HG03159 (cell line): Measurements from ENCODE around the gene MAGEB10.
"Not testable (repeated sequence)": the region's sequence is repeated elsewhere in the genome, so short reads cannot be mapped to it uniquely, and the experiment has no call there.

Experiments
- ATAC-seq: cut with Tn5 transposase; IDR thresholded peaks from one replicate; pipeline ENCODE4 v1.9.1; 2021; ENCODE audit warnings: mild to moderate bottlenecking, moderate library complexity; ENCODE audit not compliant: unreplicated experiment

Gene MAGEB10

DNA sequence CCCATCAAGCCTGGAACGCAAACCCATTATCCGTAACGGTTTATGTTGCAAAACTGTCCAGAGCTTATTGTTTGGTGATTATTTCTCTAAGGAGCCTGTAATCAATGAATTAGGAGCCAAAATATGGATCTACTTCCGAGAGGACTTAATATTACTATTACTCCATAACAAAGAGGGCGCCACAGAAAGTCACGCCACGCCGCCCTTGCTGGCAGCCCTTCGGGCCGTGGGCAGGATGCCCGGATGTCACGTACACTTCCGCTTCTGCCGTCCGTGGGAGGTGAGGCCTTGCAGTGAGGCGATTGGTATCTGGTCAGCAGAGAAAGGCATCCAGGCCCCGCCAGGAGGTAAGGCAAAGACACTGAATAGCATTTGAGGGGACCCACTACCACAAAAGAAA is at the start of gene MAGEB10:
Gene MAGEB10 (plus strand): TSS at position 301 of the 400 bp plus-strand sequence. CDS start 13,317 bp downstream, outside the sequence.
- no peak for ATAC-seq

GRCh38 chrX:27765718-27766117 is 42.1 kb upstream of the MAGEB10 start:
- ATAC-seq: no peak

DNA sequence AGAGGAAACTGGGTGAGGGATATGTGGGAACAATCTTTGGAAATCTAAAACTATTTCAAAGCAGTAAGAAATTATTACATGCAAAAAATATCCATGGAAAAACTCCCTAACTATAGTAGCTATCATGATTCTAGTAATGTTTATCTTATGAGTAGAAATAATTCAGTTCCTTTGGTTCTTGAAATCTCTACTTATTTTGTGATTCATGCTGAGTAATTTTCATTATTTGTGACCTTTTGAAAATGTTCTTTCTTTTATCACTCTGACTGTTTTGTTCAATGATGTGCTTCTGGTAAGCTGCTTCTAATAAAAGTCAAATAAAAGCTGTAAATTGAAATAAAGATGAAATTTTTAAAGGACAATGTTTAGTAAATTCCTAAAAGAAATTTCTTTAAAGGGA is 40.4 kb upstream of the MAGEB10 start:
- ATAC-seq: no peak

DNA sequence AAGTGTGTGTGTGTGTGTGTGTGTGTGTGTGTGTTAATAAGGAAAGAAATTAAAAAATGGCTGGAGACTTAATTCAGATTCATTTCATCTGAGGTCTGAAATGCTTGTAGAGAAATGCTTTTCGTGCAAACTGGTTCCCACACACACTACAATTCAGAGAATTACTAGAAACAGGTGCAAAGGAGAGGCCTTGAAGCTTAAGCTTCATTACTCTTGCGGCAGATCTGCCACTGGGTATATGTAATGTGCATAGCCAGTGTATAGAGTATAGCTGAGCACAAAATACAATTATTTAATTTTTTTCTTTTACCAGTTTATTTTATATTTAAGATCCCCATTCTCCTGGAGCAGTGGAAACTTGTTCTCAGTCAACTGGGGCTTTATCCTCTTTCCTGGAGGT is 31.8 kb upstream of the MAGEB10 start:
- no peak for ATAC-seq

DNA sequence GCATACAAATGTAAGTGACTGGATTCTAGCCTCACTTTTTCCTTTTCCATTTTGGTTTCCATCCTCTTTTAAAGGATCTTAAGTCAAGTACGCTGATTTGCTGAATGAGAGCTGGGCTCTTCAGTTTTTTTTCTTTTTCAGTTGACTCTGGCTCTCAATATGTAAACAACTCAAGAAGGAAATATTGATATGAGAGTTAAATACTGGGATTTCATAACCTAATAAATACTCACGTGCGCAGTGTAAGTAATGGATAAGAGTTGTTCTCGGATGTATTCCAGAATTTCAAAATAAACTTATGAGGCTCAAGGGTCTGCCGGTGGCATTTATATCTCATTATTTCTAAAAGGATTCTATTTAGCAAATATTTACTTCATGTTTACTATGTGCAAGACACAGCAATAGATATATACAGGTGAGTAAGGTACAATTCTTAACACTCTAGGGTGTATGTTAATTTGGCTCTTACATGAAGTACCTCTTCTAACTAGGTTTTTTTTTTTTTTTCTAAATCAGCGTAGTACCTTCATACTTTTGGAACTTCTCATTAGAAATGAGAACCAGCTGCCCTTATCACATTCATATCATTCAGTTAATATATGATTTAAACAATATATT is 11.0 kb upstream of the MAGEB10 start:
- no peak for ATAC-seq

DNA sequence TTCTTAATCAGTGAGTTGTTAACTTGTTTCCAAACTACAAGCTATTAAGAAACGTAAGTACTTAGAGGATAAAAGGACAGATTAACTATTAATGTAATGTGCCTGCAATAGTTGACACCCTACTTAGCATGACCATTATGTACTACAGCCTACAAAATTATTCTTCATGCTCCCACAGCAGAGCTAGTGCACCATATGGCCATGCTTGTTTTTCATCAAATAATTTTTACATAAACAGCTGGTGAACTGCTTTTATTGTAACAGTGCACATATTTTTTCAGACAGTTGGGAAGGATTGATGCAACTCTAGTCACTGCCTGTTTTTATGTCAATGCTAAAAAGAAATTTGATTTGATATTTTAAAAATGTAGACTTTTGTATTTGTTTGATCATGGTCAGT is 10.2 kb upstream of the MAGEB10 start:
- ATAC-seq: no peak

GRCh38 chrX:27808226-27808625 is 436 bp downstream of the MAGEB10 start:
- ATAC-seq: no peak

DNA sequence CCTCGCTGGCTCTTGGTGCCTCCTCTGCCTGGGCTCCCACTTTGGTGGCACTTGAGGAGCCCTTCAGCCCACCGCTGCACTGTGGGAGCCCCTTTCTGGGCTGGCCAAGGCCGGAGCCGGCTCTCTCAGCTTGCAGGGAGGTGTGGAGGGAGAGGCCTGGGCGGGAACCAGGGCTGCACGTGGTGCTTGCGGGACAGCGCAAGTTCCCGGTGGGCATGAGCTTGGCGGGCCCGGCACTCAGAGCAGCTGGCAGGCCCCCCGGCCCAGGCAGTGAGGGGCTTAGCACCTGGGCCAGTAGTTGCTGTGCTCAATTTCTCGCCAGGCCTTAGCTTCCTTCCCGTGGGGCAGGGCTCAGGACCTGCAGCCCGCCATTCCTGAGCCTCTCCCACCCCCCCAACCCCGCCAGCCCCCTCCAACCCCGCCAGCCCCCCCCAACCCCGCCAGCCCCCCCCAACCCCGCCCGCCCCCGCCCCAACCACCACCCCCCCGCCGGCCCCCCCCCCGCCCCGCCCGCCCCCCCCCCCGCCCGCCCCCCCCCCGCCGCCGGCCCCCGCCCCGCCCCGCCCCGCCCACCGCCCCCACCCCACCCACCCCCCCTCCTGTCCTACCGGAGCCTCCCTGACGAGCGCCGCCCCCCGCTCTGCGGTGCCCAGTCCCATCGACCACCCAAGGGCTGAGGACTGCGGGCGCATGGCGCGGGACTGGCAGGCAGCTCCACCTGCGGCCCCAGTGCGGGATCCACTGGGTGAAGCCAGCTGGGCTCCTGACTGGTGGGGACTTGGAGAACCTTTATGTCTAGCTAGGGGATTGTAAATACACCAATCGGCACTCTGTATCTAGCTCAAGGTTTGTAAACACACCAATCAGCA is 1.4 kb downstream of the MAGEB10 start:
- ATAC-seq: not testable (repeated sequence)

- ATAC-seq: no peak
Measured at GRCh38 chrX:27815209-27815608, 7.4 kb downstream of the MAGEB10 start.

GRCh38 chrX:27823812-27824211 is 16.0 kb downstream of the MAGEB10 start:
- ATAC-seq: no peak

DNA sequence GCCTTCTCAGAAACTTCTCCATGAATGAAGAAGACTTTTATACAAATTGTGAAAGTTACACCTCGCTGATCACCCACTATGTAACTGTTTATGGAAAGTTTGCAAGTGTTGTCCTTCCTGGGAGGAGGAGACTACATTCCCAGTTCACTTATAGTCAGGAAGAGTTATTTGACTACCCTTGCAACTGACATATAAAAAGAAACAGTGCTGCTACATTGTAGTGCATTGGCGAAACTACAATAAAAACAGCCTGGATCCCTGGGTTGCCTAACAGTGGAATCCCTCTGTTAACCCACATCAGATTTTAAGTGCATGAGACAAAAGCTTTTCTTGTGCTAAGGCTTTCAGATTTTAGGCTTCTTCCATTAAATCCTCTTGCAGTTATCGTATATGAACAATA is 30.4 kb downstream of the MAGEB10 start:
- ATAC-seq: no peak

- no peak for ATAC-seq
Measured at GRCh38 chrX:27840881-27841280, 33.1 kb downstream of the MAGEB10 start.

DNA sequence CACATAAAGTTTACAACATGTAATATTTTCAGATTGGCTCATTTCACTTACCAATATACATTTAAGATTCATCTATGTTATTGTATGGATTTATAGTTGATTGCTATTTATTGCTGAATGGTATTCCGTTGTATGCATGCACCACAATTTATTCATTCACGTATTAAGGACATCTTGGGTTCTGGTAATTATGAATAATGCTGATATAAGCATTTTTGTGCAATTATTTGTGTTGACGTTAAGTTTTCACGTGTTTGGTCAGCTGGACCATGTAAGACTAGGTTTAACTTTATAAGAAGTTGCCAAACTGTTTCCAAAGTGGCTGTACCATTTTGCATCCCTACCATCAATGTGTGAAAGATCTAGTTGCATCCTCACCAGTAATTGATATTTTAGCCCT is 35.1 kb downstream of the MAGEB10 start:
- no peak for ATAC-seq

- no peak for ATAC-seq
Measured at GRCh38 chrX:27860337-27860736, 52.5 kb downstream of the MAGEB10 start.

GRCh38 chrX:27863809-27864208 is 56.0 kb downstream of the MAGEB10 start:
- no peak for ATAC-seq
